Measurements from ENCODE around the gene JUNB. TPM values are rescaled to one million over a fixed set of nuclear protein-coding genes. Genes with fewer than 3 reads are reported as not detected.
A peak's percentile ranks its signal among the peaks of the same experiment; 100 is the strongest.
"Not testable (repeated sequence)": the region's sequence is repeated elsewhere in the genome, so short reads cannot be mapped to it uniquely, and the experiment has no call there.

Gene JUNB
- total RNA-seq, 4 donors from 2014 or later, result 386 to 857 (median 664) TPM

DNA sequence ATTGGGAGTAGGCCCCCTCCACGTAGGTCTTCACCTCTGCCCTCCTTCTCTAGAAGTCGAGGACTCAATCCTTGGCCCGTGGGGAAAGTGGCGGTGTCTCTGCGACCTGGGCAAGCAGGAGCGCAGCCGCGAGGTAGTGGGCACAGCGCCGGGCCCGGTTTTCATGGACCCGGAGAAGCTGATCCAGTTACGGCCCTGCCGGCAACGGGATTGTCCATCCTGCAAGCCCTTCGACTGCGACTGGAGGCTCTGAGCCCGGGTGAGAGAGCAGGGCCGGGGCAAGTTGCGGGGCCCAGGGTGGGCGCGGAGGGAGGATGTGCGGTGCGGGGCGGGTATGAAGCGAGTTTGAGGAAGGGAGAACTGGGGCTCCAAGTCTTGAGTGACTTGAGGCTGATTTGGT, 12.8 kb downstream of the JUNB start:
- no peak for DNase-seq
- no peaks in the 10 kb centered on the region for H3K27me3 ChIP-seq
- no peaks in the 10 kb centered on the region for H3K9me3 ChIP-seq
- WGBS, 2 donors (ENCODE audit: low coverage in 1 of 2), result 93% methylated on average over 26 of the region's 26 CpGs; no CpG with 5 or more reads in 1 of the 2 donors
- H3K4me3 ChIP-seq, result no peak overlapping the region
- in situ Hi-C loops (cut with MboI; ENCODE audit: low pct_ligation_motif_present in 1 of 4, low pct_unique_long_range_greater_than_20kb in 1 of 4, low sequenced_read_pairs in 3 of 4) (no loop called here), intact Hi-C loops (cut with DNase I; ENCODE audit: low total_unique reads) (loop anchor here (5.0 kb wide), 1 partner anchor 37 kb away; no protein-coding TSS in a partner anchor)
- H3K36me3 ChIP-seq, result no peaks in the 10 kb centered on the region
- no peak for TF ChIP-seq EP300 (IDR thresholded peaks at IDR 0.05; ENCODE audit: low read depth)
- TF ChIP-seq, protein P1, sequence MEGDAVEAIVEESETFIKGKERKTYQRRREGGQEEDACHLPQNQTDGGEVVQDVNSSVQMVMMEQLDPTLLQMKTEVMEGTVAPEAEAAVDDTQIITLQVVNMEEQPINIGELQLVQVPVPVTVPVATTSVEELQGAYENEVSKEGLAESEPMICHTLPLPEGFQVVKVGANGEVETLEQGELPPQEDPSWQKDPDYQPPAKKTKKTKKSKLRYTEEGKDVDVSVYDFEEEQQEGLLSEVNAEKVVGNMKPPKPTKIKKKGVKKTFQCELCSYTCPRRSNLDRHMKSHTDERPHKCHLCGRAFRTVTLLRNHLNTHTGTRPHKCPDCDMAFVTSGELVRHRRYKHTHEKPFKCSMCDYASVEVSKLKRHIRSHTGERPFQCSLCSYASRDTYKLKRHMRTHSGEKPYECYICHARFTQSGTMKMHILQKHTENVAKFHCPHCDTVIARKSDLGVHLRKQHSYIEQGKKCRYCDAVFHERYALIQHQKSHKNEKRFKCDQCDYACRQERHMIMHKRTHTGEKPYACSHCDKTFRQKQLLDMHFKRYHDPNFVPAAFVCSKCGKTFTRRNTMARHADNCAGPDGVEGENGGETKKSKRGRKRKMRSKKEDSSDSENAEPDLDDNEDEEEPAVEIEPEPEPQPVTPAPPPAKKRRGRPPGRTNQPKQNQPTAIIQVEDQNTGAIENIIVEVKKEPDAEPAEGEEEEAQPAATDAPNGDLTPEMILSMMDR (IDR thresholded peaks at IDR 0.05), result no peak
- no peak for TF ChIP-seq POLR2A (IDR thresholded peaks at IDR 0.05)
- TF ChIP-seq POLR2AphosphoS5 (IDR thresholded peaks at IDR 0.05), result no peak
- peaks cover 15 to 32% (median 25%) of the 10 kb centered on the region in 4 donors for H3K4me1 ChIP-seq
- no peak overlapping the region for H3K27ac ChIP-seq

DNA sequence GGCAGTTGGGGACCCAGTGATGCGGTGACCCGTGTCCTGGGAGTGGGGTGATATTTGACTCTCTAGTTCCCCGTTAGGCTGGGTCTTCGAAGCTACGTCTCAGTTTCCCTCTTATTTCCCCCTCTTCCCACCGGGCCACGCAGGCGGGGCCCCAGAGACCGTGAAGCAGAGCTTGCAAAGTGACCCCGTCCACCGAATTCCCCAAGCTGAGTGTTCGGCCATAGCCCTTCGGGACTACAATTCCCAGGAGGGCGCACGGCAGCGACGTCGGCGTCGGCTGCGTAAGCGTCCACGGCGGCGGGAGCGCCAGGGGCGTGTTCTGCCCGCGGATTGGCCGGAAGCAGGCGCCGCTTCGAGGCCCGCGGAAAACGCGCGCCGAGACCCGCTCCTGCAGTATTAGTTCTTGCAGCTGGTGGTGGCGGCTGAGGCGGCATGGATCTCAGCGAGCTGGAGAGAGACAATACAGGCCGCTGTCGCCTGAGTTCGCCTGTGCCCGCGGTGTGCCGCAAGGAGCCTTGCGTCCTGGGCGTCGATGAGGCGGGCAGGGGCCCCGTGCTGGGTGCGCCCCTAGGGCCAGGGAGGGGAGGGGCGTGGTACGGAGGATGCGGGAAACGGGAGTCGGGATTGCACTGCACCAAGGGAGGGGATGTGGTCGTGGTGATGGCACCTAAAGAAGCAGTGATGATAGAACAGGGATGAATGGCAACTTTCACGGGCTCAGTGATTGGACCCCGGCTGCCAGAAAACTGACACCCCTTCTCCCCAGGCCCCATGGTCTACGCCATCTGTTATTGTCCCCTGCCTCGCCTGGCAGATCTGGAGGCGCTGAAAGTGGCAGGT, 15.2 kb downstream of the JUNB start, which contains the start of gene RNASEH2A:
TSS of gene RNASEH2A (plus strand) at position 343 of the 840 bp plus-strand sequence. CDS start at position 433, 90 bp downstream.
- Histone ChIP-seq H3K9me3 (no peaks in the 10 kb centered on the region), H3K27ac (peak within 1 kb of the TSS; percentile 63 to 83 (median 71)), H3K4me1 (peaks cover 10 to 20% (median 17%) of the 10 kb centered on the region in 4 donors), H3K4me3 (peak within 1 kb of the TSS; percentile 38 to 61 (median 46)), H3K36me3 (no peaks in the 10 kb centered on the region), H3K27me3 (no peaks in the 10 kb centered on the region)
- 4 to 15% methylated on average over 6 to 66 of the region's 66 CpGs for WGBS, 2 donors (ENCODE audit: low coverage in 1 of 2)
- peak; percentile 92 for DNase-seq
- in situ Hi-C loops (cut with MboI; ENCODE audit: low pct_ligation_motif_present in 1 of 4, low pct_unique_long_range_greater_than_20kb in 1 of 4, low sequenced_read_pairs in 3 of 4), result no loop called here
- intact Hi-C loops (cut with DNase I; ENCODE audit: low total_unique reads), result no loop called here
- TF ChIP-seq, protein P1 (IDR thresholded peaks at IDR 0.05), result peak in 2 of 5 experiments; percentile 6 to 17
- TF ChIP-seq POLR2A (IDR thresholded peaks at IDR 0.05) (no peak), EP300 (IDR thresholded peaks at IDR 0.05; ENCODE audit: low read depth) (no peak), POLR2AphosphoS5 (IDR thresholded peaks at IDR 0.05) (peak in 2 of 3 donors; percentile 21 to 54)

DNA sequence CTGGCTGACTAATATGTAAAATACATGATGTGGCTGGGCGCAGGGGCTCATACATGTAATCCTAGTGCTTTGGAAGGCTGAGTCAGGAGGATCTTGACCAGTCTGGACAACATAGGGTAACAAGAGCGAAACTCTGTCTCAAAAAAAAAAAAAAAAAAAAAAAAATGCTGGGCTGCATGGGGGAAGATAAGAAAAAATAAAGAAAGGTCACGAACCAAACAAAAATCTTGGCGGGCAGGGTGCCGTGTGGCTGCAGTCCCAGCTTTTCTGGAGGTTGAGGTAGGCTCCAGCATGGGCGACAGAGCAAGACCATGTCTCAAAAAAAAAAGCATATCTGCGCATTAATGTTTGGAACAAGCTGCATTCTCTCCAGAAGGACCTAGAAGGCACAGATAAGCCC, 23.8 kb downstream of the JUNB start:
- Histone ChIP-seq H3K4me1 (no peaks in the 10 kb centered on the region), H3K36me3 (no peaks in the 10 kb centered on the region), H3K27me3 (no peaks in the 10 kb centered on the region), H3K9me3 (no peaks in the 10 kb centered on the region), H3K4me3 (no peak overlapping the region), H3K27ac (no peak overlapping the region)
- intact Hi-C loops (cut with DNase I; ENCODE audit: low total_unique reads), result no loop called here
- in situ Hi-C loops (cut with MboI; ENCODE audit: low pct_ligation_motif_present in 1 of 4, low pct_unique_long_range_greater_than_20kb in 1 of 4, low sequenced_read_pairs in 3 of 4), result no loop called here
- DNase-seq, result no peak
- TF ChIP-seq EP300 (IDR thresholded peaks at IDR 0.05; ENCODE audit: low read depth) (no peak), POLR2A (IDR thresholded peaks at IDR 0.05) (no peak), POLR2AphosphoS5 (IDR thresholded peaks at IDR 0.05) (no peak)
- TF ChIP-seq, protein P1 (IDR thresholded peaks at IDR 0.05), result no peak
- WGBS, 2 donors (ENCODE audit: low coverage in 1 of 2), result 92 to 98% methylated on average over 6 to 7 of the region's 7 CpGs

DNA sequence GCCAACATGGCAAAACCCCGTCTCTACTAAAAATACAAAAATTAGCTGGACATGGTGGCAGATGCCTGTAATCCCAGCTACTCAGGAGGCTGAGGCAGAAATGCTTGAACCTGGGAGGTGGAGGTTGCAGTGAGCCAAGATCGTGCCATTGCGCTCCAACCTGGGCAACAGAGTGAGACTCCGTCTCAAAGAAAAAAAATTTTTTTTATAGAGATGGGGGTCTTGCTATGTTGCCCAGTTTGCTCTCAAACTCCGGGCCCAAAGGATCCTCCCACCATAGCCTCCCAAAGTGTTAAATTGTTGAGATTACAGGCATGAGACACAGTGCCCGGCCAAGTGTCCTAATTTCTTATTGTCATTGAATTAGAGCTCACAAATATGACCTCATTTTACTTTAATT, 25.9 kb downstream of the JUNB start:
- H3K36me3 ChIP-seq; in situ Hi-C loops (cut with MboI; ENCODE audit: low pct_ligation_motif_present in 1 of 4, low pct_unique_long_range_greater_than_20kb in 1 of 4, low sequenced_read_pairs in 3 of 4); H3K4me3 ChIP-seq; H3K9me3 ChIP-seq; intact Hi-C loops (cut with DNase I; ENCODE audit: low total_unique reads); H3K27ac ChIP-seq; H3K27me3 ChIP-seq; H3K4me1 ChIP-seq; DNase-seq: not testable (repeated sequence)
- 84 to 89% methylated on average over 2 to 6 of the region's 6 CpGs for WGBS, 2 donors (ENCODE audit: low coverage in 1 of 2)

DNA sequence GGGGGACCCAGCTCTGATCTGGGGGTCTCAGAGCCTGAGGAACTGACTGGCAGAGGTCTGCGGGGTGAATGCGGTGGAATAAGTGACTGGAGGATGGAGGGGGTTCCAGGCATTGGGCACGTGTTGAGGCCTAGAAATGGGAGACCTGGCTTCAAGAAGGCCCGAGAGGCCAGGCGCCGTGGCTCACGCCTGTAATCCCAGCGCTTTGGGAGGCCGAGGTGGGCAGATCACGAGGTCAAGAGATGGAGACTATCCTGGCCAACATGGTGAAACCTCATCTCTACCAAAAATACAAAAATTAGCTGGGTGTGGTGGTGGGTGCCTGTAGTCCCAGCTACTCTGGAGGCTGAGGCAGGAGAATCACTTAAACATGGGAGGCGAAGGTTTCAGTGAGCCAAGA, 26.5 kb downstream of the JUNB start:
- in situ Hi-C loops (cut with MboI; ENCODE audit: low pct_ligation_motif_present in 1 of 4, low pct_unique_long_range_greater_than_20kb in 1 of 4, low sequenced_read_pairs in 3 of 4); H3K36me3 ChIP-seq; H3K27ac ChIP-seq; H3K27me3 ChIP-seq; DNase-seq; intact Hi-C loops (cut with DNase I; ENCODE audit: low total_unique reads); H3K4me3 ChIP-seq; H3K4me1 ChIP-seq; H3K9me3 ChIP-seq: not testable (repeated sequence)
- 90% methylated on average over 1 to 11 of the region's 11 CpGs for WGBS, 2 donors (ENCODE audit: low coverage in 1 of 2)

Measured in transverse colon (tissue), 4 donors.